ENCODE data around the gene PSME1. TPM values are rescaled to one million over a fixed set of nuclear protein-coding genes. Genes with fewer than 3 reads are reported as not detected.

The PSME1 gene
- total RNA-seq, 1 donor from 2014 or later, result 423 TPM

- peak; percentile 75 for DNase-seq (ENCODE audit: low read depth)
These were observed 51.5 kb downstream of the PSME1 start for GRCh38 chr14:24187539-24187915.

Small RNAs within 50 kb of the gene (microRNA-seq; reads per million reads assigned to microRNA genes)
- not detected for gene MIR7703

Other genes starting within 250 kb of the PSME1 start
- gene DHRS4, start 182.4 kb upstream of the PSME1 start, total RNA-seq, result 26.2 and 28.9 TPM in 2 replicates
- gene DHRS4L2, start 147.3 kb upstream of the PSME1 start, total RNA-seq, result 5.7 and 5.8 TPM in 2 replicates
- 0.19 TPM in 1 of 2 replicates, not detected in the other for gene CARMIL3, start 84.2 kb upstream of the PSME1 start, total RNA-seq
- not detected in 2 replicates for gene CPNE6, start 64.6 kb upstream of the PSME1 start, total RNA-seq
- gene PCK2, start 41.9 kb upstream of the PSME1 start, total RNA-seq, result 8.2 and 8.7 TPM in 2 replicates
- 94.6 and 112 TPM in 2 replicates for gene DCAF11, start 21.4 kb upstream of the PSME1 start, total RNA-seq
- 4.3 and 4.5 TPM in 2 replicates for gene NRL, start 21.2 kb upstream of the PSME1 start, total RNA-seq
- gene FITM1, start 5.5 kb upstream of the PSME1 start, total RNA-seq, result 144 and 180 TPM in 2 replicates
- gene EMC9, start 5.4 kb downstream of the PSME1 start, total RNA-seq, result 18.8 and 25.4 TPM in 2 replicates
- gene PSME2, start 10.4 kb downstream of the PSME1 start, total RNA-seq, result 107 and 129 TPM in 2 replicates
- gene RNF31, start 11.3 kb downstream of the PSME1 start, total RNA-seq, result 57.6 and 60.4 TPM in 2 replicates
- gene IRF9, start 25.1 kb downstream of the PSME1 start, total RNA-seq, result 48.6 and 94.1 TPM in 2 replicates
- 1.1 and 1.6 TPM in 2 replicates for gene REC8, start 35.9 kb downstream of the PSME1 start, total RNA-seq
- gene IPO4, start 52.6 kb downstream of the PSME1 start, total RNA-seq, result 85.4 and 99.4 TPM in 2 replicates
- gene TM9SF1, start 59.2 kb downstream of the PSME1 start, total RNA-seq, result 59.5 and 76.3 TPM in 2 replicates
- gene TSSK4, start 69.5 kb downstream of the PSME1 start, total RNA-seq, result not detected in 2 replicates
- gene CHMP4A, start 77.3 kb downstream of the PSME1 start, total RNA-seq, result 42.1 and 49.6 TPM in 2 replicates
- 16.6 and 16.7 TPM in 2 replicates for gene MDP1, start 79.9 kb downstream of the PSME1 start, total RNA-seq
- gene NEDD8, start 96.2 kb downstream of the PSME1 start, total RNA-seq, result 196 and 233 TPM in 2 replicates
- gene GMPR2, start 96.7 kb downstream of the PSME1 start, total RNA-seq, result 60.8 and 90.3 TPM in 2 replicates
- gene TINF2, start 106.4 kb downstream of the PSME1 start, total RNA-seq, result 39.2 and 48.7 TPM in 2 replicates
- 0.08 and 0.99 TPM in 2 replicates for gene TGM1, start 127.0 kb downstream of the PSME1 start, total RNA-seq
- gene RABGGTA, start 135.4 kb downstream of the PSME1 start, total RNA-seq, result 26.3 TPM in 2 replicates
- gene DHRS1, start 163.6 kb downstream of the PSME1 start, total RNA-seq, result 17.5 and 25.1 TPM in 2 replicates
- 27.9 and 28.9 TPM in 2 replicates for gene NOP9, start 163.7 kb downstream of the PSME1 start, total RNA-seq
- gene CIDEB, start 171.8 kb downstream of the PSME1 start, total RNA-seq, result not detected in 2 replicates
- gene LTB4R2, start 173.9 kb downstream of the PSME1 start, total RNA-seq, result 2.7 and 3.2 TPM in 2 replicates
- 0.67 and 0.68 TPM in 2 replicates for gene LTB4R, start 175.3 kb downstream of the PSME1 start, total RNA-seq
- gene ADCY4, start 198.9 kb downstream of the PSME1 start, total RNA-seq, result not detected in 2 replicates
- gene RIPK3, start 203.8 kb downstream of the PSME1 start, total RNA-seq, result not detected in 2 replicates
- gene NFATC4, start 232.0 kb downstream of the PSME1 start, total RNA-seq, result 19.4 and 23.2 TPM in 2 replicates

All from myocyte (in vitro differentiated cells).